Mesenchymal stem cell (in vitro differentiated cells and primary cell): Measurements from ENCODE around the gene IARS2.

ENCODE experiments used
- DNase-seq: peaks from one replicate; pipeline ENCODE4 v3.0.0-alpha.2; 2013
- H2AFZ ChIP-seq: one replicate; pipeline ENCODE4 v1.6.1; 2013; ENCODE audit warnings: low read depth, mild to moderate bottlenecking, control low read depth, inconsistent platforms, low read length, moderate library complexity
- H2AK5ac ChIP-seq: 2 replicates; pipeline ENCODE4 v1.6.1; 2013; ENCODE audit warnings: low read length, moderate library complexity, mild to moderate bottlenecking, inconsistent platforms; ENCODE audit not compliant: severe bottlenecking
- H2BK120ac ChIP-seq: one replicate; pipeline ENCODE4 v1.6.1; 2013; ENCODE audit warnings: low read depth, mild to moderate bottlenecking, inconsistent platforms, low read length, moderate library complexity
- H2BK12ac ChIP-seq, 2 experiments: one replicate each; pipeline ENCODE4 v1.6.1; 2013; ENCODE audit warnings: inconsistent platforms in 2 of 2, low read length in 2 of 2, mild to moderate bottlenecking in 2 of 2, moderate library complexity in 2 of 2, control low read depth in 1 of 2
- H2BK15ac ChIP-seq: one replicate; pipeline ENCODE4 v1.6.1; 2013; ENCODE audit warnings: mild to moderate bottlenecking, low read depth, inconsistent platforms; ENCODE audit not compliant: poor library complexity, severe bottlenecking
- H2BK5ac ChIP-seq: 2 replicates; pipeline ENCODE4 v1.6.1; 2013; ENCODE audit warnings: low read depth, mild to moderate bottlenecking, low read length, control low read depth, inconsistent platforms; ENCODE audit not compliant: poor library complexity, severe bottlenecking
- H3K14ac ChIP-seq, 2 experiments: one replicate each; pipeline ENCODE4 v1.6.1; 2013; ENCODE audit warnings: inconsistent platforms in 2 of 2, low read length in 2 of 2, control low read depth in 1 of 2, mild to moderate bottlenecking in 1 of 2, moderate library complexity in 1 of 2
- H3K18ac ChIP-seq, 2 experiments: one replicate each; pipeline ENCODE4 v1.6.1; 2013; ENCODE audit warnings: inconsistent platforms in 2 of 2, low read length in 2 of 2, control low read depth in 1 of 2, low read depth in 1 of 2, mild to moderate bottlenecking in 1 of 2
- H3K23ac ChIP-seq, 2 experiments: one replicate each; pipeline ENCODE4 v1.6.1; 2013; ENCODE audit warnings: inconsistent platforms in 2 of 2, low read length in 2 of 2, mild to moderate bottlenecking in 2 of 2, moderate library complexity in 2 of 2, control low read depth in 1 of 2
- H3K27ac ChIP-seq: 2 replicates; pipeline ENCODE4 v1.5.1; 2013; ENCODE audit warnings: mild to moderate bottlenecking, moderate library complexity, low read length, control low read depth, inconsistent platforms; ENCODE audit not compliant: poor library complexity, severe bottlenecking
- H3K27me3 ChIP-seq, 2 experiments: 2 replicates each; pipeline versions ENCODE4 v1.6.1 to v1.7.0; 2013; ENCODE audit warnings: low read length in 2 of 2, mild to moderate bottlenecking in 2 of 2, moderate library complexity in 2 of 2, control low read depth in 1 of 2, inconsistent platforms in 1 of 2; ENCODE audit not compliant: control insufficient read depth in 1 of 2, insufficient read depth in 1 of 2
- H3K36me3 ChIP-seq, 2 experiments: 2 replicates each; pipeline versions ENCODE4 v1.6.1 to v1.7.0; 2013; ENCODE audit warnings: low read length in 2 of 2, control low read depth in 1 of 2, inconsistent platforms in 1 of 2, low read depth in 1 of 2, mild to moderate bottlenecking in 1 of 2; ENCODE audit not compliant: insufficient read depth in 2 of 2, control insufficient read depth in 1 of 2
- H3K4ac ChIP-seq, 2 experiments: one replicate each; pipeline ENCODE4 v1.6.1; 2013; ENCODE audit warnings: inconsistent platforms in 2 of 2, low read length in 2 of 2, mild to moderate bottlenecking in 2 of 2, moderate library complexity in 2 of 2, control low read depth in 1 of 2, low read depth in 1 of 2
- H3K4me1 ChIP-seq: 2 replicates; pipeline ENCODE4 v1.6.1; 2013; ENCODE audit warnings: low read depth, low read length, control low read depth; ENCODE audit not compliant: control insufficient read depth, insufficient read depth
- H3K4me2 ChIP-seq: 2 replicates; pipeline ENCODE4 v1.6.1; 2013; ENCODE audit warnings: low read length, mild to moderate bottlenecking, inconsistent platforms; ENCODE audit not compliant: poor library complexity, severe bottlenecking
- H3K4me3 ChIP-seq, 2 experiments: 2 replicates each; pipeline versions ENCODE4 v1.5.1 to v1.7.0; 2013; ENCODE audit warnings: low read length in 2 of 2, mild to moderate bottlenecking in 2 of 2, control low read depth in 1 of 2, low read depth in 1 of 2; ENCODE audit not compliant: insufficient read depth in 1 of 2
- H3K79me1 ChIP-seq: replicated peaks from 2 replicates; pipeline ENCODE4 v1.6.1; 2013; ENCODE audit warnings: mild to moderate bottlenecking, control low read depth, low read length, inconsistent platforms; ENCODE audit not compliant: poor library complexity, severe bottlenecking
- H3K9ac ChIP-seq: 2 replicates; pipeline ENCODE4 v1.7.0; 2013; ENCODE audit warnings: mild to moderate bottlenecking, low read length, moderate library complexity
- H3K9me3 ChIP-seq: 2 replicates; pipeline ENCODE4 v1.7.0; 2013; ENCODE audit warnings: mild to moderate bottlenecking, low read length; ENCODE audit not compliant: control insufficient read depth
- H4K8ac ChIP-seq: one replicate; pipeline ENCODE4 v1.6.1; 2013; ENCODE audit warnings: inconsistent platforms, mild to moderate bottlenecking, low read length, moderate library complexity
- H4K91ac ChIP-seq: one replicate; pipeline ENCODE4 v1.6.1; 2013; ENCODE audit warnings: mild to moderate bottlenecking, low read length, inconsistent platforms
- WGBS: methylation state at CpG from one replicate; pipeline ENCODE4 v1.1.7; 2013; ENCODE audit warnings: mixed read lengths; 5-methylcytosine and 5-hydroxymethylcytosine counted together

IARS2 gene

GRCh38 chr1:220067269-220068204 lies 26.4 kb upstream of the IARS2 start:
- no peak overlapping the region for H2BK15ac ChIP-seq
- no peak overlapping the region for H2BK12ac ChIP-seq
- H2AK5ac ChIP-seq: no peak overlapping the region
- H3K36me3 ChIP-seq: peaks cover 21 to 58% of the 10 kb centered on the region in 2 experiments
- no peaks in the 10 kb centered on the region for H3K9me3 ChIP-seq
- no peak overlapping the region for H3K14ac ChIP-seq
- H2BK120ac ChIP-seq: no peak overlapping the region
- peaks cover 10% of the 10 kb centered on the region for H3K79me1 ChIP-seq
- H4K8ac ChIP-seq: no peak overlapping the region
- peak; percentile 6 for DNase-seq
- H2AFZ ChIP-seq: no peak overlapping the region
- 90% methylated on average over 1 of the region's 3 CpGs for WGBS
- no peaks in the 10 kb centered on the region for H3K27me3 ChIP-seq
- no peak overlapping the region for H3K4ac ChIP-seq
- no peak overlapping the region for H3K9ac ChIP-seq
- no peak overlapping the region for H4K91ac ChIP-seq
- H3K4me1 ChIP-seq: no peaks in the 10 kb centered on the region
- H3K27ac ChIP-seq: no peak overlapping the region
- no peak overlapping the region for H3K4me3 ChIP-seq
- H2BK5ac ChIP-seq: no peak overlapping the region
- H3K4me2 ChIP-seq: no peak overlapping the region
- H3K23ac ChIP-seq: no peak overlapping the region
- no peak overlapping the region for H3K18ac ChIP-seq

- WGBS: 94% methylated on average over 3 of the region's 4 CpGs
- Histone ChIP-seq H3K4me2 (no peak overlapping the region), H2BK12ac (no peak overlapping the region), H3K14ac (no peak overlapping the region), H3K27ac (no peak overlapping the region), H3K9me3 (no peaks in the 10 kb centered on the region), H2AFZ (no peak overlapping the region), H3K9ac (peak overlapping the region; percentile 49), H4K91ac (no peak overlapping the region), H3K27me3 (no peaks in the 10 kb centered on the region), H3K4ac (no peak overlapping the region), H3K4me3 (no peak overlapping the region), H3K4me1 (no peaks in the 10 kb centered on the region), H3K36me3 (peaks cover 8 to 32% of the 10 kb centered on the region in 2 experiments), H2AK5ac (no peak overlapping the region), H4K8ac (no peak overlapping the region), H2BK5ac (no peak overlapping the region), H3K23ac (no peak overlapping the region), H2BK120ac (no peak overlapping the region), H3K79me1 (peaks cover 14% of the 10 kb centered on the region), H3K18ac (no peak overlapping the region), H2BK15ac (no peak overlapping the region)
- DNase-seq: no peak
Measured at GRCh38 chr1:220076861-220077762, 16.8 kb upstream of the IARS2 start.

- no peak overlapping the region for H3K23ac ChIP-seq
- H2BK5ac ChIP-seq: no peak overlapping the region
- H3K9me3 ChIP-seq: no peaks in the 10 kb centered on the region
- H3K79me1 ChIP-seq: peaks cover 13% of the 10 kb centered on the region
- H4K91ac ChIP-seq: no peak overlapping the region
- H3K4me1 ChIP-seq: no peaks in the 10 kb centered on the region
- H3K4me2 ChIP-seq: no peak overlapping the region
- H3K27ac ChIP-seq: no peak overlapping the region
- H3K14ac ChIP-seq: no peak overlapping the region
- 96% methylated on average over 2 of the region's 3 CpGs for WGBS
- peaks cover 5 to 25% of the 10 kb centered on the region in 2 experiments for H3K36me3 ChIP-seq
- H3K4me3 ChIP-seq: no peak overlapping the region
- H2BK120ac ChIP-seq: no peak overlapping the region
- no peak overlapping the region for H2AK5ac ChIP-seq
- H2AFZ ChIP-seq: no peak overlapping the region
- no peak overlapping the region for H3K4ac ChIP-seq
- H3K18ac ChIP-seq: no peak overlapping the region
- no peak overlapping the region for H3K9ac ChIP-seq
- H4K8ac ChIP-seq: no peak overlapping the region
- H2BK15ac ChIP-seq: no peak overlapping the region
- DNase-seq: no peak
- H3K27me3 ChIP-seq: no peaks in the 10 kb centered on the region
- H2BK12ac ChIP-seq: no peak overlapping the region
Measured at GRCh38 chr1:220077887-220078286, 16.0 kb upstream of the IARS2 start.

GRCh38 chr1:220084460-220084859 lies 9.5 kb upstream of the IARS2 start:
- no peak for DNase-seq
- Histone ChIP-seq H2AFZ (no peak overlapping the region), H3K9me3 (no peaks in the 10 kb centered on the region), H3K27me3 (no peaks in the 10 kb centered on the region), H2BK15ac (no peak overlapping the region), H2BK12ac (no peak overlapping the region), H3K36me3 (peaks cover 0 to 5% of the 10 kb centered on the region in 2 experiments), H3K4me3 (no peak overlapping the region), H2BK120ac (no peak overlapping the region), H3K14ac (no peak overlapping the region), H2AK5ac (no peak overlapping the region), H3K4me2 (no peak overlapping the region), H4K8ac (no peak overlapping the region), H2BK5ac (no peak overlapping the region), H3K27ac (no peak overlapping the region), H3K79me1 (peaks cover 24% of the 10 kb centered on the region), H3K23ac (no peak overlapping the region), H3K18ac (no peak overlapping the region), H3K4ac (no peak overlapping the region), H4K91ac (no peak overlapping the region), H3K4me1 (peaks cover 4% of the 10 kb centered on the region), H3K9ac (no peak overlapping the region)
- WGBS: no CpG with 5 or more reads among the region's 1 CpG
